Lung (tissue), 12 donors: ENCODE measurements around the gene SETD7. TPM values are rescaled to one million over a fixed set of nuclear protein-coding genes. Genes with fewer than 3 reads are reported as not detected.

Source experiments
- ATAC-seq: fragments of 200-7000 bp; cut with Tn5 transposase; one replicate; pipeline ENCODE4 v1.9.1; 2020; ENCODE audit warnings: moderate number of reproducible peaks; ENCODE audit not compliant: insufficient read depth, low FRiP score
- DNase-seq, 3 donors: peaks; one replicate each; pipeline ENCODE4 v3.0.0-alpha.2; 2013 to 2017
- H3K27ac ChIP-seq, 2 donors: one replicate each; pipeline ENCODE4 v1.5.1; 2013; ENCODE audit warnings: mild to moderate bottlenecking in 2 of 2, moderate library complexity in 2 of 2, control low read depth in 1 of 2, inconsistent platforms in 1 of 2, low read depth in 1 of 2, low read length in 1 of 2
- H3K27me3 ChIP-seq, 3 donors: one replicate each; pipeline ENCODE4 v1.5.1; 2013; ENCODE audit warnings: low read length in 2 of 3; ENCODE audit not compliant: control insufficient read depth in 3 of 3, insufficient read depth in 3 of 3
- H3K36me3 ChIP-seq, 4 donors: one replicate each; pipeline ENCODE4 v1.5.1; 2013; ENCODE audit warnings: low read length in 4 of 4, mild to moderate bottlenecking in 1 of 4, moderate library complexity in 1 of 4; ENCODE audit not compliant: control insufficient read depth in 4 of 4, insufficient read depth in 4 of 4
- H3K4me1 ChIP-seq, 5 donors: one replicate each; pipeline ENCODE4 v1.5.1; 2013; ENCODE audit warnings: low read length in 5 of 5, mild to moderate bottlenecking in 2 of 5, moderate library complexity in 1 of 5; ENCODE audit not compliant: control insufficient read depth in 5 of 5, insufficient read depth in 5 of 5
- H3K4me3 ChIP-seq: one replicate; pipeline ENCODE4 v1.5.1; 2013; ENCODE audit warnings: mild to moderate bottlenecking, control low read depth, moderate library complexity
- H3K9ac ChIP-seq, 2 donors: one replicate each; pipeline ENCODE4 v1.5.1; 2013; ENCODE audit warnings: low read length in 2 of 2, control low read depth in 1 of 2; ENCODE audit not compliant: insufficient read depth in 1 of 2
- H3K9me3 ChIP-seq, 4 donors: one replicate each; pipeline ENCODE4 v1.5.1; 2013; ENCODE audit warnings: low read length in 3 of 4, mild to moderate bottlenecking in 1 of 4, moderate library complexity in 1 of 4; ENCODE audit not compliant: control insufficient read depth in 4 of 4, insufficient read depth in 3 of 4
- CTCF ChIP-seq: IDR thresholded peaks from 2 replicates; pipeline ENCODE4 v1.5.1; 2012; ENCODE audit warnings: mild to moderate bottlenecking; ENCODE audit errors: control extremely low read depth, extremely low read depth
- WGBS, 2 donors: extraction: QIAGEN DNeasy Blood & Tissue Kit; methylation state at CpG; one replicate each; pipeline ENCODE4 v1.1.7; 2013; 5-methylcytosine and 5-hydroxymethylcytosine counted together
- polyA plus RNA-seq, 2 donors: library from polyadenylated mRNA; stranded (reverse); fragments of 200-250 nt; gene quantifications; one replicate each; pipeline ENCODE4 v1.2.1, GENCODE V29; 2013
- total RNA-seq, 2 donors: library from RNA; depleted of rRNA in 1 of 2; stranded (reverse); fragments of >200 nt in 1 of 2; gene quantifications; one replicate each; pipeline ENCODE4 v1.2.1, GENCODE V29; 2014 to 2021
- donor health status: control.
- donor health status: control.
- donor health status: Bipolar disorder and iron deficiency.
- donor health status: healthy.
- donor health status: DM: yes; HTN: yes; CAD: no.

The SETD7 gene
- total and polyA plus RNA-seq, 4 donors, result 8.9 to 35.7 (median 24.8) TPM

GRCh38 chr4:139533511-139533910 lies 22.5 kb downstream of the SETD7 start:
- Histone ChIP-seq H3K27me3 (no peaks in the 10 kb centered on the region), H3K4me3 (no peak overlapping the region), H3K9ac (no peak overlapping the region), H3K27ac (no peak overlapping the region), H3K36me3 (peaks cover 0 to 13% (median 8%) of the 10 kb centered on the region in 4 donors), H3K4me1 (peaks cover 0 to 7% (median 3%) of the 10 kb centered on the region in 5 donors), H3K9me3 (no peaks in the 10 kb centered on the region)
- DNase-seq (peak in 2 of 3 donors; percentile 41 to 76), ATAC-seq (no peak)
- TF ChIP-seq CTCF, result no peak
- 77 to 93% methylated on average over 3 of the region's 3 CpGs for WGBS, 2 donors

- no peak for ATAC-seq
- H3K9ac ChIP-seq, result no peak overlapping the region
- H3K36me3 ChIP-seq, result peaks cover 0 to 13% (median 9%) of the 10 kb centered on the region in 4 donors
- H3K4me3 ChIP-seq, result no peak overlapping the region
- peaks cover 0 to 9% (median 3%) of the 10 kb centered on the region in 5 donors for H3K4me1 ChIP-seq
- H3K27ac ChIP-seq, result no peak overlapping the region
- WGBS, 2 donors, result 81 to 89% methylated on average over 8 of the region's 8 CpGs
- no peak for TF ChIP-seq CTCF
- no peak for DNase-seq
- no peaks in the 10 kb centered on the region for H3K9me3 ChIP-seq
- no peaks in the 10 kb centered on the region for H3K27me3 ChIP-seq
Measured at GRCh38 chr4:139532947-139533346, 23.1 kb downstream of the SETD7 start.

GRCh38 chr4:139530833-139531427 lies 25.1 kb downstream of the SETD7 start:
- Histone ChIP-seq H3K27ac (no peak overlapping the region), H3K4me1 (peaks cover 0 to 9% (median under 1%) of the 10 kb centered on the region in 5 donors), H3K36me3 (peaks cover 0 to 18% (median 15%) of the 10 kb centered on the region in 4 donors), H3K4me3 (no peak overlapping the region), H3K27me3 (no peaks in the 10 kb centered on the region), H3K9ac (no peak overlapping the region), H3K9me3 (no peaks in the 10 kb centered on the region)
- WGBS, 2 donors, result 49 to 53% methylated on average over 6 of the region's 6 CpGs
- peak; percentile 39 to 49 (median 42) for DNase-seq
- peak; percentile 69 for ATAC-seq
- peak; percentile 59 for TF ChIP-seq CTCF
